Measurements from ENCODE around the gene MMD. TPM values are rescaled to one million over a fixed set of nuclear protein-coding genes. Genes with fewer than 3 reads are reported as not detected.
"Not testable (repeated sequence)": the region's sequence is repeated elsewhere in the genome, so short reads cannot be mapped to it uniquely, and the experiment has no call there.

The MMD gene
- total RNA-seq (2014; rRNA removed; shearing (Covaris generic)): 9.1 and 9.2 TPM in 2 replicates
- polyA plus RNA-seq (2014; cell fraction: nucleus; rRNA removed): 8.9 and 11.9 TPM in 2 replicates

- no peak for DNase-seq (ENCODE audit: extremely low read depth, low read depth)
Observed at GRCh38 chr17:55421179-55421934, at the start of gene MMD. Gene MMD, minus strand, starts transcription at chr17:55421835. Its CDS starts 140 bp downstream, at chr17:55421695.

GRCh38 chr17:55466671-55467070 is 45.0 kb upstream of the MMD start:
- no peak for DNase-seq (ENCODE audit: extremely low read depth, low read depth)

- not testable (repeated sequence) for DNase-seq (ENCODE audit: extremely low read depth, low read depth)
Observed at GRCh38 chr17:55465771-55466170, 44.1 kb upstream of the MMD start.

- DNase-seq (ENCODE audit: extremely low read depth, low read depth): no peak
Observed at GRCh38 chr17:55463600-55463999, 42.0 kb upstream of the MMD start.

- DNase-seq (ENCODE audit: extremely low read depth, low read depth): no peak
Observed at GRCh38 chr17:55462711-55463110, 41.1 kb upstream of the MMD start.

GRCh38 chr17:55462234-55462633 is 40.6 kb upstream of the MMD start:
- no peak for DNase-seq (ENCODE audit: extremely low read depth, low read depth)

GRCh38 chr17:55458978-55459377 is 37.3 kb upstream of the MMD start:
- no peak for DNase-seq (ENCODE audit: extremely low read depth, low read depth)

GRCh38 chr17:55458287-55458900 is 36.8 kb upstream of the MMD start:
- no peak for DNase-seq (ENCODE audit: extremely low read depth, low read depth)

GRCh38 chr17:55456307-55457240 is 34.9 kb upstream of the MMD start:
- no peak for DNase-seq (ENCODE audit: extremely low read depth, low read depth)

GRCh38 chr17:55454906-55455474 is 33.4 kb upstream of the MMD start:
- no peak for DNase-seq (ENCODE audit: extremely low read depth, low read depth)

- no peak for DNase-seq (ENCODE audit: extremely low read depth, low read depth)
Observed at GRCh38 chr17:55453839-55454557, 32.4 kb upstream of the MMD start.

- no peak for DNase-seq (ENCODE audit: extremely low read depth, low read depth)
Observed at GRCh38 chr17:55452139-55452790, 30.6 kb upstream of the MMD start.

GRCh38 chr17:55451758-55452138 is 30.1 kb upstream of the MMD start:
- no peak for DNase-seq (ENCODE audit: extremely low read depth, low read depth)

GRCh38 chr17:55451203-55451641 is 29.6 kb upstream of the MMD start:
- no peak for DNase-seq (ENCODE audit: extremely low read depth, low read depth)

GRCh38 chr17:55450232-55450825 is 28.7 kb upstream of the MMD start:
- DNase-seq (ENCODE audit: extremely low read depth, low read depth): no peak

GRCh38 chr17:55448681-55449080 is 27.0 kb upstream of the MMD start:
- DNase-seq (ENCODE audit: extremely low read depth, low read depth): no peak

- no peak for DNase-seq (ENCODE audit: extremely low read depth, low read depth)
Observed at GRCh38 chr17:55446581-55447205, 25.1 kb upstream of the MMD start.

GRCh38 chr17:55446004-55446403 is 24.4 kb upstream of the MMD start:
- not testable (repeated sequence) for DNase-seq (ENCODE audit: extremely low read depth, low read depth)

Data from NCI-H460 (cell line).